NT2/D1 (cell line): ENCODE data around the gene TMEM98.
"Not testable (repeated sequence)": the region's sequence is repeated elsewhere in the genome, so short reads cannot be mapped to it uniquely, and the experiment has no call there.

Experiments
- DNase-seq: peaks from one replicate; pipeline ENCODE4 v3.0.0-alpha.2; 2011; ENCODE audit warnings: low read depth, low spot score
- H3K27me3 ChIP-seq: 2 replicates; pipeline ENCODE4 v1.6.0; 2011; ENCODE audit warnings: mild to moderate bottlenecking; ENCODE audit not compliant: insufficient read length, insufficient read depth
- H3K36me3 ChIP-seq: 2 replicates; pipeline ENCODE4 v1.6.1; 2011; ENCODE audit warnings: mild to moderate bottlenecking, low read length, mixed read lengths; ENCODE audit not compliant: insufficient read depth, insufficient read length
- H3K4me1 ChIP-seq: 2 replicates; pipeline ENCODE4 v1.5.1; 2011; ENCODE audit not compliant: insufficient read depth, insufficient read length
- H3K4me3 ChIP-seq: 2 replicates; pipeline ENCODE4 v1.5.1; 2011; ENCODE audit warnings: low read depth; ENCODE audit not compliant: insufficient read length
- H3K9ac ChIP-seq: 2 replicates; pipeline ENCODE4 v1.6.0; 2011; ENCODE audit warnings: low read depth; ENCODE audit not compliant: insufficient read length
- H3K9me3 ChIP-seq: 2 replicates; pipeline ENCODE4 v1.5.1; 2011; ENCODE audit warnings: mild to moderate bottlenecking, low read length; ENCODE audit not compliant: insufficient read depth
- SUZ12 ChIP-seq: IDR thresholded peaks from 2 replicates; pipeline ENCODE4 v1.6.1; 2011; ENCODE audit not compliant: insufficient read length, insufficient read depth; ENCODE audit errors: extremely low read depth
- YY1 ChIP-seq: IDR thresholded peaks from 2 replicates; pipeline ENCODE4 v1.6.1; 2011; ENCODE audit not compliant: insufficient read length, insufficient read depth
- ZNF274 ChIP-seq: IDR thresholded peaks from 2 replicates; pipeline ENCODE4 v1.6.1; 2011; ENCODE audit warnings: mild to moderate bottlenecking, low read depth, low read length

TMEM98 gene

GRCh38 chr17:32954477-32954876 is 26.5 kb downstream of the TMEM98 start:
- no peak for DNase-seq
- H3K9me3 ChIP-seq, result no peaks in the 10 kb centered on the region
- H3K9ac ChIP-seq, result no peak overlapping the region
- no peak overlapping the region for H3K4me3 ChIP-seq
- no peak for TF ChIP-seq YY1
- no peak for TF ChIP-seq ZNF274
- H3K36me3 ChIP-seq, result no peaks in the 10 kb centered on the region
- H3K4me1 ChIP-seq, result no peaks in the 10 kb centered on the region
- H3K27me3 ChIP-seq, result no peaks in the 10 kb centered on the region

- TF ChIP-seq ZNF274 (no peak), SUZ12 (no peak), YY1 (no peak)
- Histone ChIP-seq H3K9ac (no peak overlapping the region), H3K4me3 (no peak overlapping the region), H3K36me3 (no peaks in the 10 kb centered on the region), H3K4me1 (no peaks in the 10 kb centered on the region), H3K9me3 (no peaks in the 10 kb centered on the region), H3K27me3 (no peaks in the 10 kb centered on the region)
- DNase-seq, result no peak
Observed at GRCh38 chr17:32955155-32955554, 27.2 kb downstream of the TMEM98 start.

- H3K9ac ChIP-seq, result no peak overlapping the region
- DNase-seq, result no peak
- no peak overlapping the region for H3K4me3 ChIP-seq
- no peak for TF ChIP-seq YY1
- no peak for TF ChIP-seq ZNF274
- TF ChIP-seq SUZ12, result no peak
- H3K27me3 ChIP-seq, result no peaks in the 10 kb centered on the region
- no peaks in the 10 kb centered on the region for H3K36me3 ChIP-seq
- no peaks in the 10 kb centered on the region for H3K9me3 ChIP-seq
- H3K4me1 ChIP-seq, result no peaks in the 10 kb centered on the region
Observed at GRCh38 chr17:32956240-32956970, 28.5 kb downstream of the TMEM98 start.

- no peak overlapping the region for H3K9ac ChIP-seq
- H3K4me1 ChIP-seq, result no peaks in the 10 kb centered on the region
- H3K27me3 ChIP-seq, result no peaks in the 10 kb centered on the region
- no peak for TF ChIP-seq SUZ12
- no peak for TF ChIP-seq YY1
- TF ChIP-seq ZNF274, result no peak
- H3K36me3 ChIP-seq, result no peaks in the 10 kb centered on the region
- no peak overlapping the region for H3K4me3 ChIP-seq
- DNase-seq, result no peak
- no peaks in the 10 kb centered on the region for H3K9me3 ChIP-seq
Observed at GRCh38 chr17:32958418-32958817, 30.5 kb downstream of the TMEM98 start.

GRCh38 chr17:32960815-32961214 is 32.9 kb downstream of the TMEM98 start:
- TF ChIP-seq YY1 (no peak), ZNF274 (no peak), SUZ12 (no peak)
- Histone ChIP-seq H3K36me3 (no peaks in the 10 kb centered on the region), H3K4me3 (no peak overlapping the region), H3K4me1 (no peaks in the 10 kb centered on the region), H3K9me3 (no peaks in the 10 kb centered on the region), H3K27me3 (no peaks in the 10 kb centered on the region), H3K9ac (no peak overlapping the region)
- DNase-seq, result no peak

GRCh38 chr17:32962320-32962711 is 34.4 kb downstream of the TMEM98 start:
- DNase-seq, result no peak
- H3K9me3 ChIP-seq, result no peaks in the 10 kb centered on the region
- H3K4me3 ChIP-seq, result no peak overlapping the region
- H3K36me3 ChIP-seq, result no peaks in the 10 kb centered on the region
- H3K4me1 ChIP-seq, result no peaks in the 10 kb centered on the region
- no peaks in the 10 kb centered on the region for H3K27me3 ChIP-seq
- H3K9ac ChIP-seq, result no peak overlapping the region
- TF ChIP-seq YY1 (no peak), ZNF274 (no peak), SUZ12 (no peak)

GRCh38 chr17:32964541-32964940 is 36.6 kb downstream of the TMEM98 start:
- H3K4me1 ChIP-seq, result no peaks in the 10 kb centered on the region
- no peak overlapping the region for H3K9ac ChIP-seq
- H3K4me3 ChIP-seq, result no peak overlapping the region
- DNase-seq, result no peak
- no peaks in the 10 kb centered on the region for H3K27me3 ChIP-seq
- no peaks in the 10 kb centered on the region for H3K9me3 ChIP-seq
- TF ChIP-seq SUZ12 (no peak), YY1 (no peak), ZNF274 (no peak)
- H3K36me3 ChIP-seq, result no peaks in the 10 kb centered on the region

- H3K9me3 ChIP-seq, result not testable (repeated sequence)
Observed at GRCh38 chr17:32969231-32969630, 41.3 kb downstream of the TMEM98 start.

More at GRCh38 chr17:32969231-32969630, 41.3 kb downstream of the TMEM98 start:
- H3K36me3 ChIP-seq, DNase-seq, H3K4me3 ChIP-seq, H3K27me3 ChIP-seq, H3K9ac ChIP-seq, H3K4me1 ChIP-seq: not testable (repeated sequence)
